ENCODE measurements around the gene UBE4B. TPM values are rescaled to one million over a fixed set of nuclear protein-coding genes. Genes with fewer than 3 reads are reported as not detected.

The UBE4B gene
- total RNA-seq = 18.6 and 31.3 TPM in 2 replicates

GRCh38 chr1:10032590-10033358 is at the start of gene UBE4B:
TSS of gene UBE4B (plus strand) at chr1:10032958. CDS start at chr1:10033671, 713 bp downstream.

GRCh38 chr1:9996624-9997582 is 35.9 kb upstream of the UBE4B start, which contains the start of gene RBP7:
TSS of gene RBP7 (plus strand) at chr1:9997228. CDS start at chr1:9997259, 31 bp downstream.

GRCh38 chr1:10209905-10210810 is 177.4 kb downstream of the UBE4B start, which contains the start of gene KIF1B:
TSS of gene KIF1B (plus strand) at chr1:10210570. CDS start at chr1:10232329, 21,759 bp downstream.

Other genes with a start within 250 kb of the UBE4B start
- 104 and 117 TPM in 2 replicates for gene CLSTN1, start 209.0 kb upstream of the UBE4B start, total RNA-seq
- gene CTNNBIP1, start 122.7 kb upstream of the UBE4B start, total RNA-seq = 22.6 and 23.5 TPM in 2 replicates
- 21.3 and 27.4 TPM in 2 replicates for gene LZIC, start 89.6 kb upstream of the UBE4B start, total RNA-seq
- 12.9 and 15.4 TPM in 2 replicates for gene NMNAT1, start 89.5 kb upstream of the UBE4B start, total RNA-seq
- gene RBP7, start 35.7 kb upstream of the UBE4B start, total RNA-seq = 0.19 TPM in 1 of 2 replicates, not detected in the other
- gene KIF1B, start 177.6 kb downstream of the UBE4B start, total RNA-seq = 23.9 and 34.6 TPM in 2 replicates